Loucy (cell line): ENCODE results near the gene ENTPD2.

Experiments used
- H2AFZ ChIP-seq: fragments of 200-600 bp; sonication (generic); 2 replicates; pipeline ENCODE4 v1.6.0; 2016; ENCODE audit warnings: antibody characterized with exemption, mild to moderate bottlenecking, low read length, moderate library complexity
- H3F3A ChIP-seq: fragments of 200-600 bp; 2 replicates; pipeline ENCODE4 v1.6.0; 2016; ENCODE audit warnings: antibody characterized with exemption, low read depth, mild to moderate bottlenecking
- H3K27me3 ChIP-seq: fragments of 200-600 bp; sonication (generic); 2 replicates; pipeline ENCODE4 v1.6.1; 2014; ENCODE audit warnings: low read length, mild to moderate bottlenecking; ENCODE audit not compliant: insufficient read depth, poor library complexity, severe bottlenecking
- H3K36me3 ChIP-seq: fragments of 200-600 bp; sonication (generic); 2 replicates; pipeline ENCODE4 v1.6.1; 2016; ENCODE audit warnings: low read length; ENCODE audit not compliant: insufficient read depth
- H3K4me1 ChIP-seq: fragments of 200-600 bp; sonication (generic); 2 replicates; pipeline ENCODE4 v1.5.1; 2014; ENCODE audit warnings: low read length, mild to moderate bottlenecking; ENCODE audit not compliant: insufficient read depth, poor library complexity, severe bottlenecking
- H3K4me2 ChIP-seq: fragments of 200-600 bp; sonication (generic); 2 replicates; pipeline ENCODE4 v1.6.0; 2014; ENCODE audit warnings: antibody characterized with exemption, low read length, low read depth, mild to moderate bottlenecking; ENCODE audit not compliant: poor library complexity, severe bottlenecking
- H3K4me3 ChIP-seq: fragments of 200-600 bp; sonication (generic); 2 replicates; pipeline ENCODE4 v1.5.1; 2014; ENCODE audit warnings: low read length, mild to moderate bottlenecking, mixed read lengths; ENCODE audit not compliant: poor library complexity, severe bottlenecking
- H3K79me2 ChIP-seq: fragments of 200-600 bp; sonication (generic); 2 replicates; pipeline ENCODE4 v1.6.1; 2014; ENCODE audit warnings: low read length; ENCODE audit not compliant: insufficient read depth
- H3K9ac ChIP-seq: fragments of 200-600 bp; sonication (generic); 2 replicates; pipeline ENCODE4 v1.6.0; 2014; ENCODE audit warnings: mild to moderate bottlenecking, low read depth, low read length, moderate library complexity; ENCODE audit not compliant: poor library complexity, severe bottlenecking
- H3K9me2 ChIP-seq: fragments of 200-600 bp; sonication (generic); replicated peaks from 2 replicates; pipeline ENCODE4 v1.6.1; 2016; ENCODE audit warnings: low read depth, low read length, mixed read lengths
- H3K9me3 ChIP-seq: fragments of 200-600 bp; sonication (generic); 2 replicates; pipeline ENCODE4 v1.6.1; 2014; ENCODE audit warnings: mild to moderate bottlenecking, antibody characterized with exemption, low read length, low read depth; ENCODE audit not compliant: insufficient read depth
- H4K20me1 ChIP-seq: fragments of 200-600 bp; sonication (generic); 2 replicates; pipeline ENCODE4 v1.6.0; 2014; ENCODE audit warnings: antibody characterized with exemption, low read length, mild to moderate bottlenecking; ENCODE audit not compliant: insufficient read depth, poor library complexity, severe bottlenecking
- CTCF ChIP-seq: fragments of 200-600 bp; sonication (generic); conservative IDR thresholded peaks from 2 replicates; pipeline ENCODE4 v1.5.1; 2014; ENCODE audit warnings: mild to moderate bottlenecking, antibody characterized with exemption, low read length
- EZH2phosphoT487 ChIP-seq: fragments of 200-600 bp; IDR thresholded peaks from 2 replicates; pipeline ENCODE4 v1.6.1; 2018; ENCODE audit warnings: antibody characterized with exemption, mild to moderate bottlenecking, moderate library complexity, borderline replicate concordance

ENTPD2 gene

GRCh38 chr9:137041124-137041523, 12.7 kb downstream of the ENTPD2 start:
- Histone ChIP-seq H2AFZ (no peak overlapping the region), H3K4me3 (no peak overlapping the region), H3K27me3 (no peaks in the 10 kb centered on the region), H3K9me2 (no peaks in the 10 kb centered on the region), H3K9me3 (no peaks in the 10 kb centered on the region), H3F3A (no peaks in the 10 kb centered on the region), H4K20me1 (peaks cover 23% of the 10 kb centered on the region), H3K79me2 (peaks cover 21% of the 10 kb centered on the region; the same call in 1 of the 2 replicates), H3K4me1 (peaks cover 21% of the 10 kb centered on the region), H3K4me2 (no peak overlapping the region), H3K9ac (no peak overlapping the region), H3K36me3 (no peaks in the 10 kb centered on the region)
- TF ChIP-seq CTCF (no peak), EZH2phosphoT487 (no peak)

GRCh38 chr9:137040568-137040967, 13.3 kb downstream of the ENTPD2 start:
- Histone ChIP-seq H3K9me3 (no peaks in the 10 kb centered on the region), H3K4me3 (no peak overlapping the region), H3K9ac (no peak overlapping the region), H3F3A (no peaks in the 10 kb centered on the region), H3K27me3 (no peaks in the 10 kb centered on the region), H3K4me2 (no peak overlapping the region), H2AFZ (no peak overlapping the region), H3K9me2 (no peaks in the 10 kb centered on the region), H3K36me3 (no peaks in the 10 kb centered on the region), H3K4me1 (peaks cover 19% of the 10 kb centered on the region), H3K79me2 (peaks cover 21% of the 10 kb centered on the region; the same call in 1 of the 2 replicates), H4K20me1 (peaks cover 23% of the 10 kb centered on the region)
- no peak for TF ChIP-seq CTCF
- no peak for TF ChIP-seq EZH2phosphoT487

- peaks cover 17% of the 10 kb centered on the region for H4K20me1 ChIP-seq
- H3K4me3 ChIP-seq: no peak overlapping the region
- no peak overlapping the region for H3K9ac ChIP-seq
- no peaks in the 10 kb centered on the region for H3K9me3 ChIP-seq
- H3K4me1 ChIP-seq: peaks cover 18% of the 10 kb centered on the region
- TF ChIP-seq EZH2phosphoT487: no peak
- no peak for TF ChIP-seq CTCF
- H3K36me3 ChIP-seq: no peaks in the 10 kb centered on the region
- peaks cover 14% of the 10 kb centered on the region; the same call in 1 of the 2 replicates for H3K79me2 ChIP-seq
- H3K27me3 ChIP-seq: no peaks in the 10 kb centered on the region
- H3K4me2 ChIP-seq: no peak overlapping the region
- H3K9me2 ChIP-seq: no peaks in the 10 kb centered on the region
- H3F3A ChIP-seq: no peaks in the 10 kb centered on the region
- H2AFZ ChIP-seq: no peak overlapping the region
Observed at GRCh38 chr9:137039611-137040366, 14.1 kb downstream of the ENTPD2 start.
